HUDEP-2 (cell line): Measurements from ENCODE around the gene SKIC8.
"Not testable (repeated sequence)": the region's sequence is repeated elsewhere in the genome, so short reads cannot be mapped to it uniquely, and the experiment has no call there.

Source experiments
- DNase-seq, 76 experiments: peaks; one replicate each; lab custom pipeline; 2025; ENCODE audit not compliant: unreplicated experiment in 76 of 76; lab: John Stamatoyannopoulos, UW

The SKIC8 gene

DNA sequence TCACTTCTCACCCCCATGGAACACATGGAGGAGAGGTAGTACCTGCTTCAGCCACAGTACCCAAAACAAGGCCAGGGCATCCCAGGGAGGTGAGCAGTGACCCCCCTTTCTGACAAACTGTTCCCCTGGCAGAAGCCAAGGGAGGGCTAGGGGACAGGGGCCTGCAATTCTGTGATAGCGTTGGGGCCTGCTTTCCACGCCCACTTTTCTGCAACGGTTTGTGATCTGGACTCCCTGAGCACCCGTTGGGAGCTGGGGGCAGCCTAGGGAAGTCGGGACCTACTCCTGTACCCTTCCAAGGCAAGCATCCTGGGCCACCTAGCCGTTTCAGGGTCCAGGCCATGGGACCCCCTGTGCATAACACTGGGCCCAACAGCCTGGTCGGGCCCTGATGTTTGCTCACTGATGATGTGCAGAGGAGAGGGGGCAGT is 36.0 kb downstream of the SKIC8 start:
- peak in 74 of 76 experiments; percentile 29 to 91 (median 73) for DNase-seq

DNA sequence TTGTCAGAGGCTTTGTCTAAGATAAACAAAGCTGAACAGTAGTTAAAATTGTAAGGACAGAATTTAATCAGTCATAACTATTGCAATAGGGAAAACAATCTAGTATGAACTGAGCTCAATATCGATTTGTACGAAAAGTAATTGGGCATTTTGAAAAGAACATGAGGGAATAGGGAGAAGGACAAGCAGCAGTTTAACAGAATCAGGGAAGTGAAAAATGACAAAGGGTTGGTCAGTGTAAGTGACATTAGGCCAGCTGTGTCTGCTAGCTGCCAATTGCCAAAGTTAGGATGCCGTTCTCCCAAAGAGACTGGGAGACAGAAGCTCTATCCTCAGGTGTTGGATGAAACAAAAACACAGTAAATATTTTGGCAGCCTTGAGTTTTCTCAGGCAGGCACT is 38.3 kb downstream of the SKIC8 start:
- no peak for DNase-seq

DNA sequence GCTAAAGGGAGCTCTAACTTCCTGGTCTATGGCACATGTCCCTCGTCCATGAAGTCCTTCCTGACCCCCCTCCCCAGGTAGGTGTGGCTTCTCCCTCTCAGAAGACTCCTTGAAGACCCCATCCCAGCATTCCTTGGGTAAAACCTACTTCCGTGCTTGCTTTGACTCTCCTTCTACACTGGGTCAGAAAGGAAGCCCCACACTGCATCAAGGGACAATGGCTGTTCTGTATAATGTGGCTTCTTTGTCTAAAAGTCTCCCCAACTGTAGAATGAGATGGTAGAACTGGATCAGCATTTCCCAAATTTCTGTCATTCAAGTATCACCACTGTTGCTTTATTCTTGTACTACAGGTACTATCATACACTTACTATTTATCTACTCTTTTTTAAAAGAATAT is 38.9 kb downstream of the SKIC8 start:
- DNase-seq, result no peak

DNA sequence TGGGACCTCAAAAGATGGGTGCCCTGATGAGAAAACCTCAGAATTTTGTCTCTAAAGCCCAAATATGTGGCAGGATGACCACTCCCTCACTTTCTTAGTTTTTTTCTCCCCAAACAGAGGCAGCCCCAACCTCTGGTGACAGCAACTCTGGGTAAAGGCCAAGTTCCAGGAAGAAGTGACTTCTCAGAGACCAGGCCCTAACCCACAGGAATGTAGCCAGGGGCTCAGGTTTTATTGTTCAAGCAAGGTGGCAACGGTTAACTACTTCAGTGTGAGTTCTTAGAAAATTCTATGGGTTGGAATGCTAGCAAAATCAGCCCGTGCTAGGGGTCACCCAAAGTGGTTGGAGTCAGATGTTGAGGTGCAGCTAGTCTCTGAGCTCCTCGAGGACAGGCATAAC is 40.2 kb downstream of the SKIC8 start:
- DNase-seq, result peak in 7 of 76 experiments; percentile 12 to 25 (median 18)

DNA sequence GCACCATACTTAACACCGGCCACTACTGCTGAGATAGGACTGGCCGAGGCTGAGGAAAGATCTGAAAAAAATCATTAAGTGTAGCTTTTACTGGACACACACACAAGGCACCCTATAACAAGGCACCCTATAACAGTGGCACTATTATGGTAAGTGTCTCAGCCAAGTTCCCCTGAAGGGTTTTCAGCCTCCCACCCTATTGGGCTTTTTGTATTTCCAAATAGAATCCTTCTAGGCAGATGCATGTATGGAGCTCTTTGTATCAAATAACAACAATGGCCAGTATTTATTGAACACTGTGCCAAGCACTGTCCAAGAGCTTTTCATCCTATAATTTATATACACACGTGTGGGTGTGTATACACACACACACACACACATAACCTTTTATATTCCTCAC is 41.7 kb downstream of the SKIC8 start:
- no peak for DNase-seq

DNA sequence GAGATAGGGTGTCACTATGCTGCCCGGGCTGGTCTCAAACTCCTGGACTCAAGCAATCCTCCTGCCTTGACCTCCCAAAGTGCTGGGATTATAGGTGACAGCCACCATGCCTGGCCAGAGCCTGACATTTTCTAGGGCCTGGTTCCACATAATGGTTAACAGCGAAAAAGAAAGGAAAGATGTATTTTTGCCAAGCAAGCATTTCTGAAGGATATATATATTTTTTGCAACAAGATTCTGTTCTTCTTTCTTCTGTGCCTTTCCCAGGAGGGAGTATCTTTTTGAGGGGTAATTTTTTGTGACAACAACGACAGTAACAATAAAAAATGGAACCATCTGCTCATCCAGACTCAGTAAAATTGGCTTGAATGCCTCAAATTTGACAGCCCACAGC is 43.4 kb downstream of the SKIC8 start:
- no peak for DNase-seq

DNA sequence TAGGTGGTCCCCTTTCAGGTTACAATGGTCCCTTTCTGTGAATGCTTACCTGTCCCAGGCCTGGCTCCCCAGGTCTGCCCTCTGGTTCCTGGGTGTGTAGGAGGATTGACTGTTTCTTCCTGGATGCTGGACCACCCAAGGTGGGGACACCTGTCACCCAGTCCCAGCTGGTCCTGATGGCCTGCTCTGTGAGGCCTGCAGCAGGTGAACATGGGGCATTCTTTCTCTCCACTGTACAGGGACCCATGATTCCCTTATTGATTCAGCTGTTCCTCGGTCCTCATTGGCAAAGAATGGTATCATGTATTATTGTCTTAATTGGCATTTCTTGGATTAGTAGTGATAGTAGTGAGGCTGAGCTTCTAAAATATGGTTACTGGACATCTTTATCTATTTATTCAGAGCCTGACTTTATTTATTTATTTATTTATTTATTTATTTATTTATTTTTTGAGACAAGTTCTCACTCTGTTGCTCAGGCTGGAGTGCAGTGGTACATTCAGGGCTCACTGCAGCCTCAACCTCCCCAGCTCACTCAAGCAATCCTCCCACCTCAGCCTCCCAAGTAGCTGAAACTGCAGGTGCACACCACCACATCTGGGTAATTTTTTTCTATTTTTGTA is 43.9 kb downstream of the SKIC8 start:
- DNase-seq, result no peak

DNA sequence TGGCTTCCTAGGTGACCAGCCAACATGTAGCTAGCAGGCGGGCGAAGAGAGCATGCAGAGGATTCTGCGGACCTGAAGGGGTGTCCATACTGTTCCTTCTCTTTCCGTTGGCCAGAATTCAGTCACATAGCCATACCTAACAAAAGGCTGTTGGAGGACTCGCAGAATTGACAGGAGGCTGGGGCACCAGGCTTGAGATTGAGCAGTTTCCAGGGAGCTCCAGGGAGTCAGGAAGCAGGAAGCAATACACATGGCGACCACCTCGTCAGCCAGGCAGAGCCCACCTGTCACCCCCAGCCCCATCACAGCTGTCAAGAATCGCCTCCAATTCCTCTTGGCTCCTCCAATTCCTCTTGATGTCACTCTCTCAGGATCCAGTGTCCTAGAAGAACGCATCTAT is 48.3 kb downstream of the SKIC8 start:
- DNase-seq, result no peak

DNA sequence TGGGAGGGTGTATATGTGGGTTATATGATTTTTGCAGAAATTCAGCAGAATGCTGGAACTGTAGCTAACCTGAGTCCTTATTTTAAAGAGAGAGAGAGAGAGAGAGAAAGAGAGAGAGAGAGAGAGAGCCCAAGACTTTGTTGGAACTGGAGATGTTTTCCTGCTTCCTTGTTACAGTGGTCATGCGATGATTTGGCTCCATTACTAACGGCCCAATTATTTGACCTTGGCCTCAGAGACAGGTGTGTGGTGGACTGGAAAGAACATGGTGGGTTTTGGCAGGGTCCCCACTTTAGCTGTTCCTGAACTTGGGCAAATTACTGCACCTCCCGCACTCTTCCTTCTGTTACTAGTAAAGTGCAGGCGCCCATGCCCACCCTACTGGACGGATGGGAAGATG is 50.3 kb downstream of the SKIC8 start:
- no peak for DNase-seq

DNA sequence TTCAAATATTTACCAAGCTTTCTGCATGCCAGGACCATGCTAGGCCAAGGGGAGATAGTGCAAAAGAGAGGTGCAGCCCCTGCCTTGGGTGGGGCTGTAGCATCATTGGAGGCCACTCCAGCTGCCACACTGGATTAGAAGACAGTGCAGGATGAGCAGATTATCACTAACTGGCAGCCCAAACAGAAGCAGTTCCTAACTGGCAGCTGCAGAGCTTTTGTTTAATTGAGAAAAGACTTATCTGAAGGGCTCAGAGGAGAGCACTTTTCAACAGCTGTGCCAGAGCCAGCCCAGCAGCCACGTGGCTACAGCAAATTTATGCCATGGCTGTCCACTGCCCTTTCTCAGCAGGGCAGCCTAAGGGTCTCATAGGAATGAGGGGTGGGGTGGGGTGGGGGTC is 51.5 kb downstream of the SKIC8 start:
- peak in 74 of 76 experiments; percentile 42 to 98 (median 84) for DNase-seq

DNA sequence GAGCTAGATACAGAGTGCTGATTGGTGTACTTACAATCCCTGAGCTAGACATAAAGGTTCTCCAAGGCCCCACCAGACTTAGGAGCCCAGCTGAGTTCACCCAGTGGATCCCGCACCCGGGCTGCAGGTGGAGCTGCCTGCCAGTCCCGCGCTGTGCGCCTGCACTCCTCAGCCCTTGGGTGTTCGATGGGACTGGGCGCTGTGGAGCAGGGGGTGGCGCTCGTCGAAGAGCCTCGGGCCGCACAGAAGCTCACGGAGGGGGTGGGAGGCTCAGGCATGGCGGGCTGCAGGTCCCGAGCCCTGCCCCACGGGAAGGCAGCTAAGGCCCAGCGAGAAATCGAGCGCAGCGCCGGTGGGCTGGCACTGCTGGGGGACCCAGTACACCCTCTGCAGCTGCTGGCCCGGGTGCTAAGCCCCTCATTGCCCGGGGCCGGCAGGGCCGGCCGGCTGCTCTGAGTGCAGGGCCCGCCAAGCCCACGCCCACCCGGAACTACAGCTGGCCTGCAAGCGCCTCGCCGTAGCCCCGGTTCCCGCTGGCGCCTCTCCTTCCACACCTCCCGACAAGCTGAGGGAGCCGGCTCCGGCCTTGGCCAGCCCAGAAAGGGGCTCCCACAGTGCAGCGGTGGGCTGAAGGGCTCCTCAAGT is 53.3 kb downstream of the SKIC8 start:
- DNase-seq, result not testable (repeated sequence)

DNA sequence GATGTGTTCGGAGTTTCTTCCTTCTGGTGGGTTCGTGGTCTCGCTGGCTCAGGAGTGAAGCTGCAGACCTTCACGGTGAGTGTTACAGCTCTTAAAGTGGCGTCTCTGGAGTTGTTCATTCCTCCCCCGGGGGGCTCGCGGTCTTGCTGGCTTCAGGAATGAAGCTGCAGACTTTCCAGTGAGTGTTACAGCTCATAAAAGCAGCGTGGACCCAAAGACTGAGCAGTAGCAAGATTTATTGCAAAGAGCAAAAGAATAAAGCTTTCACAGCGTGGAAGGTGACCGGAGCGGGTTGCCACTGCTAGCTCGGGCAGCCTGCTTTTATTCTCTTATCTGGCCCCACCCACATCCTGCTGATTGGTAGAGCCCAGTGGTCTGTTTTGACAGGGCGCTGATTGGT is 54.0 kb downstream of the SKIC8 start:
- DNase-seq, result peak in 14 of 76 experiments; percentile 6 to 47 (median 20)

DNA sequence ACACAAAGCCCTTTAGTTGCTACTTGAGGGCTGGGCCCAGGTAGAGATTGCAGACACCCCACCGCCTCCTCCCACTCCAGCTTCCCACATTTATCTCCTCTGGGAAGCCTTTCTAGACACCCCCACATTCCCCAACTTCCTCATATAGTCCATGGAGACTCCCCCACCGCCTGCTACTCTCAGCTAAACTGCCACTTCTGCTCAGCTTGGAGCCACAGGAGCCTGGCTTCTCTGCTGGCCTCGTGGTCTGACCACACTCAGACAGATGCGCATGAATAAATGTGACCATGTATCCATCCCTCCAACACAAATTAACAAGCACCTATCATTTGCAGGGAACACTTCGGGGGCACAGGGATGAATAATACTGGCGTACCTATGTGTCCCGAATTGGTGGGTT is 54.5 kb downstream of the SKIC8 start:
- peak in 3 of 76 experiments; percentile 16 to 42 (median 22) for DNase-seq

DNA sequence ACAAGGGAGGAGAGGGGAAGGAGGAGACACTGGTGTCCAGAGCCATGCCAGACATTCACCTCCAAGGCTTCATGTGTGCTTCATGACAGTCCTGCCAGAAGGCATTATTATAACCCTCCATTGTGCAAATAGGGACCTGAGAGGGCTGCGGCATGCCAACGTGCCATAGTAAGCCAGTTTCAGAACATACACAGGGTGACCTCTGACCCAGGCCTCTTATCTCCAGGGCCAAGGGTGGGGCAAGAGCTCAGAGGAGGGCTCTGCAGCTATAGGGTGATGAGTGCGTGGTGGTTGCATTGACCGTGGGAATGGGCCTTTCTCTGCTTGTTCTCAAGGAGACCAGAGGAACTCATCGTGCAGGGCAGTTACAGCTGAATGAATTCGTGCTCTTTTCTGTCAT is 55.3 kb downstream of the SKIC8 start:
- peak in 64 of 76 experiments; percentile 20 to 74 (median 50) for DNase-seq

DNA sequence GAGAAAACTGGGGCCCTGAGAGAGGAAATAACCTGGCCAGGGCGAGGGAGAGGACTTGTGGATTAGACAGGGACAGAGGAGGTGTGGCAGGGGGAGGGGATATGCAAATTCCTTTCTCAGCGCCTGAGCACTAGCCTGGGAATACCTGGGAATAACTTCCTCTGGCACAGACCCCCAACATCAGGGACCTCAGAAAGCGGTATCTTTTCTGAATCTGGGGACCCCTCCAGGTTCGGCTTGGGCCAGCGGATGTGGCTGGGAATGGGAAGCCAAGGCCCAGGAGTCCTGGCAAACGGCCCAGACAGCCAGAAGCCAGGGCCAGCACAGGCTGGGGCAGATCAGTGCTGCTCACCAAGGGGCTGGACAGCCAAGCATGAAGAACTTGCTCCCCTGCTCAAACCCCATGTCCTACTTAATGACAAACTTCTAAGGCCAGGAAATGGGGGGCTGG is 55.9 kb downstream of the SKIC8 start:
- peak in 39 of 76 experiments; percentile 11 to 64 (median 35) for DNase-seq

DNA sequence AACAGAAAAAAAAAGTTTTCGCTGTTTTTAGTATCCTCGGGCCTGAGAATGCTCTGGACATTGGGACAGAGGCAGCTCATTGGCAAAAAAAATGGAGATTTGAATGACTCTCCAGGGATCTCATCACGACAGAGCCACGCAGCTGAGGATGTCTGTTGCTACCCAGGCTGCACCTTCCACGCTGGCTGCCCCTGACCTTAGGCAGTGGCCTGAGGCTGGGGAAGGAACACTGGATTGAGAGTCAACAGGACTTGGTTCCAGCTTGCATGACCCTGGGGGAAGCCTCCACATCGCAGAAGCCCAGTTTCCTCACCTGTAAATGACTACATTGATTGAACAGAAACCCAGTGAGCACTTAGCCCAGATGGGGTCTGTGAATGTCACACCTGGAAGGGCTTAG is 56.4 kb downstream of the SKIC8 start:
- DNase-seq, result peak in 2 of 76 experiments; percentile 42 to 48

DNA sequence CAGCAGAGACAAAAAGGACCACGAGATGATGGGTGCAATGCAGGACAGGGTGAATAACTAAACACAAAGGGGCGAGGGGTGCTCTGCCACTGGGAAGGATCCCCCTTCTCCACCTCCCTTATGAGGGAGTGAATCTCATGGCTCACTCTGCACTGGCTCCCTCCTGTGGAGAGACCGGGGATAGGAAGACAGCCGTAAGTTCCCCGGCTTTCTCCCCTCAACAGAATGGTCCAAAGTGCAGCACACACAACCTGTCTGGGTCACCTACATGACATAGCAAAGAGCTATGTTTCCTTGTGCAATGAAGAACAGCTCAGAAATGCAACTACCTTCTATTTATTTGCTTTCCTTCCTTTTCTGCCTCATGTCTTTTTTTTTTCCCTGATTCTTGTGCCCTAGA is 57.3 kb downstream of the SKIC8 start:
- peak in 36 of 76 experiments; percentile 11 to 54 (median 34) for DNase-seq

DNA sequence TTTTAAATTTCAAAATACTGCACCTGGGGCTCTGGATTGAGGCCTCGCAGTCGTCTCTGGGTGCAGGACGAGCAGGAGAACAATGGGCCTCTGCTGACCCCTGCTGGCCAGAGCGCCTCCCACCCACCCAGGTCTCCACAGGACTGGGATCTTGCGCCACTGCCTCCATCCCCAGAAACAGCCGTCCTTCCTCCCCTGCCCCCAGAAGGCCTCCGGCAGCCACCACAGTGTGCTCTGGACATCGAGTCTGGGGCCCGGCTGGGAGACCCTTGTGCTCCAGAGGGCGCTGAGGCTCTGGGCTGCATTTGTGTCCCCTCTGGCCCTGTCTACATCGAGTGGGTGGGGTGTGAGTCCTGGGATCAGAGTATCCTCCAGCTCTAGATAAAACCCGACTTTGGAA is 58.4 kb downstream of the SKIC8 start:
- peak in 71 of 76 experiments; percentile 15 to 87 (median 70) for DNase-seq

DNA sequence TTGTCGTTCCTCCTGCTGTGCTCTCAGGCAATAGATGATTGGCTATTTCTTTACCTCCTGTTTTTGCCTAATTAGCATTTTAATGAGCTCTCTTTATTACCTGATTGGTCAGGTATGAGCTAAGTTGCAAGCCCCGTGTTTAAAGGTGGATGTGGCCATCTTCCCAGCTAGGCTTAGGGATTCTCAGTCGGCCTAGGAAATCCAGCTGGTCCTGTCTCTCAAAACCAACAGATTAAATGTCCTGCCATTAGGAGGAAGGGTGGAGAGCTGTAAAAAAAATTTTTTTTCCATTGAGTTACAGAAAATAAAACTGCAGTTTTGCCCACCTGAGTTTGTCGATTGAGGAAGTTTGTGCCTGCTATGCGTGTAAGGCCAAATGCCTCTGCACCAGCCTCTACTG is 59.6 kb downstream of the SKIC8 start:
- no peak for DNase-seq

DNA sequence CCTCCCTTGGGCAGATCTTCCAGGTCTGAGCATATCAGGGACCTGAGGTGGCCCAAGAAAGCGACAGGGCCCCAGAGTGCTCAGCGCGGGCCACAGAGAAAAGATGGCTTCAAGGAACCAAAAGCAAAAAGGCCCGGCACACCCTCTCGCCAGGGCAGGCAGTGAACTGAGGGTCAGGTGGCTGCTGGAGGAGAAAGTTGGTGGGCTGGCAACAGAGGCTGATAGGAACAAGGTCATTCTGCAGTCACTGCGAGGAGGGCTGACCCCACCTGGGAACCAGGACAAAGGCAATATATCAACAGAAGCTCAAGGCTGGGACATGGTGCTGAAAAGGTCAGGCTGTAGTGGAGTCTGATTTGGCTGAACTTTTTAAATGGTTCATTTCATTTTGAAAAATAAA is 62.3 kb downstream of the SKIC8 start:
- DNase-seq, result no peak

DNA sequence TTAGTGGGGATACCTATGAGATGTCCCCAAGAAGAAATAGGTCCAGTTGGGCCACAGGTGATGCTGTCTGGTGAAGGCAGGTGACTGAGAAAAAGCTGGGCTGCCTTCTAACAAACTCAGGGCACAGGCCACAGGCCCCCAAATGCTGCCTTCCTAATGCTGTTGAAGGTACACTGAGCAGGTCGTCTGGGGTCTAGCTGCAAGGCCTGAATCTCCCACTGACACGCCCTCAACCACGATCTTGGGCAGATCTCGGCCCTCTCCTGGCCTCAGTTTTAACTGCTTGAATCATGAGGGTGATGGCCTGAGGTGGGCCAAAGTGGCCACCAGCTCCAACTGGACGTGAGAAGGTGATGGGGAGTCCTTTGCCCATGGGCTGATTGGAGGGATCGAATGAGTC is 62.9 kb downstream of the SKIC8 start:
- DNase-seq, result no peak

DNA sequence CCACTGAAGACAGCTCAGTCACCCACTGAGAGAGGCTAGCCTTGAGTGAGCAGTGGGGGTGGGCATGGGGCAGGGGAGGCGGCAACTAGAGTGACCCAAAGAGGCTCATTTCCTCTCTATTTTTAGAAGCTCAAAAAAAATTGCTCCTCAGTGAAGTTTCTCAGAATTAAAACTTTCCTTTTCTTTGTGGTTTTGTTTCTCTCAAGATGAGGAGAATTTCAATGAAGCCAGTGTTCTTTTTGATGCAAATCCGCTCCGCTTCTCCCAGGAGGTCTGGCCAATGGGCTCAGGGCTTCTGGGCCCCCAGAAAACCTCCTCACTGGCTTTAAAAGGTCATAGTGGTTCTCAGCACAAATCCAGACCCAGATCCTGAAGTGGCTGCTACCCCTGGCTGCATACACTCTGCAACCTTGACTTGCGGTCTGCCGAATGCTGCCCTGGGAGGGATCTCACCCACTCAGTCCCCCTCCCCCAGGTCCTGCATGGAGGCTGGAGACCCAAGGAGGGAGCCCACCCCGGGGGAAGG is 64.8 kb downstream of the SKIC8 start, which contains the start of gene ACSBG1:
Gene ACSBG1 (minus strand): TSS at position 51 of the 526 bp plus-strand sequence. CDS start 64 bp downstream, outside the sequence.
- DNase-seq, result no peak
